ENCODE results near the gene ATP1A2. TPM values are rescaled to one million over a fixed set of nuclear protein-coding genes. Genes with fewer than 3 reads are reported as not detected.

The ATP1A2 gene
- total and polyA plus RNA-seq, 2 donors (not counting 1 experiment from before 2014, with no cell fraction given): not detected

DNA sequence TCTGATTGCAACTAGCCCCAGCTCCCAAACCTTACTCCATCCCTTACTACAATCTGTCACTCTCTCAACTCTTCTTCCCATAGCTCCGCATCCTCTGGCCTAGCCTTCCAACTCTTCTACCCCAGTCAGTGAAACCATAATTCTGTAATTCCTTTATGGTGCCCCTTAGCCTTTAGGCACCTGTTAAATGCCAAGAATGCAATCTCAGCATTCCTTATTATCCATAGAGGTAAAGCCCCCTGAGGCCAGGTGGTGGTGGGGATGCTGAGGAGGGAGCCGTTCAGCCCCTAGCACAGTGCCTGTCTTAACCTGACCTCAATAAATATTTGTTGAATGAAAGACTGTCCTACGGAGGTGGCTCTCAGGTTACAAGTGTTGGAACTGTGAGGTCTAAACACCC, 14.0 kb downstream of the ATP1A2 start:
- no peak overlapping the region for H3K27ac Mint-ChIP-seq
- H3K27ac ChIP-seq (ENCODE audit: low read length in 2 of 2): no peak overlapping the region
- no peak overlapping the region for H3K4me2 ChIP-seq (replicated peaks; ENCODE audit: low read depth, low read length, poor library complexity, severe bottlenecking)
- no peak overlapping the region for H3K4me3 ChIP-seq (ENCODE audit: control extremely low read depth in 1 of 5, extremely low read depth in 1 of 5, insufficient read depth in 1 of 5, low read depth in 2 of 5, low read length in 4 of 5)
- H3K36me3 ChIP-seq (replicated peaks in 1 of 2; ENCODE audit: control extremely low read depth in 1 of 2, control insufficient read depth in 1 of 2, extremely low read depth in 1 of 2, insufficient read depth in 2 of 2, low read length in 1 of 2): no peaks in the 10 kb centered on the region
- ChIA-PET POLR2A (no interaction called here), CTCF (interaction anchor here (0.9 kb wide), 1 partner anchor 21 kb away, joined by 3 read pairs; no protein-coding TSS in a partner anchor)
- H3K4me3 Mint-ChIP-seq: no peak overlapping the region
- no peaks in the 10 kb centered on the region for H4K20me1 ChIP-seq (ENCODE audit: control insufficient read depth, insufficient read depth, low read length, poor library complexity, severe bottlenecking)
- H3K27me3 ChIP-seq (replicated peaks in 1 of 4; ENCODE audit: control extremely low read depth in 1 of 4, control insufficient read depth in 3 of 4, insufficient read depth in 4 of 4, low read length in 3 of 4): peaks cover 0 to 11% (median 2%) of the 10 kb centered on the region in 4 experiments
- H3K4me1 Mint-ChIP-seq: no peaks in the 10 kb centered on the region
- WGBS (ENCODE audit: insufficient coverage): 100% methylated on average over 1 of the region's 3 CpGs
- DNase-seq (no peak), ATAC-seq (ENCODE audit: low read depth) (no peak)
- no peak for TF ChIP-seq EZH2 (IDR thresholded peaks at IDR 0.05; ENCODE audit: borderline replicate concordance, insufficient read depth, low read depth, low read length, poor library complexity, severe bottlenecking)
- no peak for TF ChIP-seq CTCF (IDR thresholded peaks at IDR 0.05)
- H2AFZ ChIP-seq (ENCODE audit: insufficient read depth, low read depth, low read length, poor library complexity, severe bottlenecking): no peak overlapping the region
- no peaks in the 10 kb centered on the region for H3K79me2 ChIP-seq (ENCODE audit: control insufficient read depth, insufficient read depth, low read length)
- H3K9me3 ChIP-seq (ENCODE audit: control extremely low read depth in 1 of 3, control insufficient read depth in 2 of 3, insufficient read depth in 1 of 3, low read length in 2 of 3): no peaks in the 10 kb centered on the region
- H3K4me1 ChIP-seq (ENCODE audit: control insufficient read depth in 2 of 2, insufficient read depth in 2 of 2, low read length in 2 of 2): no peaks in the 10 kb centered on the region
- intact Hi-C loops (cut with micrococcal nuclease): no loop called here
- H3K9me3 Mint-ChIP-seq (ENCODE audit: insufficient read depth): no peaks in the 10 kb centered on the region
- no peak overlapping the region for H3K9ac ChIP-seq (ENCODE audit: low read length)
- H3K27me3 Mint-ChIP-seq: peaks cover 37% of the 10 kb centered on the region

DNA sequence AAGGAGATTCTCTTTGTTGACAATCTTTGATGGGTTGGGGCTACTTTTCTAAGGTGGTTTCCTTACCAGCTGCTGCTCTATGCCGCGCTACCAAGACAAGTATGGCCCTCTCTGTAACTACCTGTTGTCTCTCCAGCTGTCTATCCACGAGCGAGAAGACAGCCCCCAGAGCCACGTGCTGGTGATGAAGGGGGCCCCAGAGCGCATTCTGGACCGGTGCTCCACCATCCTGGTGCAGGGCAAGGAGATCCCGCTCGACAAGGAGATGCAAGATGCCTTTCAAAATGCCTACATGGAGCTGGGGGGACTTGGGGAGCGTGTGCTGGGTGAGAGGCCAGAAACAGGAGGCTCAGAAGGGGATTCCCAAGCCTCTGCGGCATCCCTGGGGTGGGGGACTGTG, 14.4 kb downstream of the ATP1A2 start:
- Histone ChIP-seq H3K4me1 (ENCODE audit: control insufficient read depth in 2 of 2, insufficient read depth in 2 of 2, low read length in 2 of 2) (no peaks in the 10 kb centered on the region), H3K9ac (ENCODE audit: low read length) (no peak overlapping the region), H3K4me3 (ENCODE audit: control extremely low read depth in 1 of 5, extremely low read depth in 1 of 5, insufficient read depth in 1 of 5, low read depth in 2 of 5, low read length in 4 of 5) (no peak overlapping the region), H3K27ac (ENCODE audit: low read length in 2 of 2) (no peak overlapping the region), H3K27me3 (replicated peaks in 1 of 4; ENCODE audit: control extremely low read depth in 1 of 4, control insufficient read depth in 3 of 4, insufficient read depth in 4 of 4, low read length in 3 of 4) (peaks cover 0 to 11% (median 2%) of the 10 kb centered on the region in 4 experiments), H3K79me2 (ENCODE audit: control insufficient read depth, insufficient read depth, low read length) (no peaks in the 10 kb centered on the region), H3K4me2 (replicated peaks; ENCODE audit: low read depth, low read length, poor library complexity, severe bottlenecking) (no peak overlapping the region), H2AFZ (ENCODE audit: insufficient read depth, low read depth, low read length, poor library complexity, severe bottlenecking) (no peak overlapping the region), H3K9me3 (ENCODE audit: control extremely low read depth in 1 of 3, control insufficient read depth in 2 of 3, insufficient read depth in 1 of 3, low read length in 2 of 3) (no peaks in the 10 kb centered on the region), H4K20me1 (ENCODE audit: control insufficient read depth, insufficient read depth, low read length, poor library complexity, severe bottlenecking) (no peaks in the 10 kb centered on the region), H3K36me3 (replicated peaks in 1 of 2; ENCODE audit: control extremely low read depth in 1 of 2, control insufficient read depth in 1 of 2, extremely low read depth in 1 of 2, insufficient read depth in 2 of 2, low read length in 1 of 2) (no peaks in the 10 kb centered on the region)
- no peaks in the 10 kb centered on the region for H3K4me1 Mint-ChIP-seq
- no peaks in the 10 kb centered on the region for H3K9me3 Mint-ChIP-seq (ENCODE audit: insufficient read depth)
- TF ChIP-seq EZH2 (IDR thresholded peaks at IDR 0.05; ENCODE audit: borderline replicate concordance, insufficient read depth, low read depth, low read length, poor library complexity, severe bottlenecking) (no peak), CTCF (IDR thresholded peaks at IDR 0.05) (no peak)
- POLR2A ChIA-PET: no interaction called here
- H3K27ac Mint-ChIP-seq: no peak overlapping the region
- WGBS (ENCODE audit: insufficient coverage): 86% methylated on average over 10 of the region's 11 CpGs
- ATAC-seq (ENCODE audit: low read depth): no peak
- intact Hi-C loops (cut with micrococcal nuclease): no loop called here
- H3K4me3 Mint-ChIP-seq: no peak overlapping the region
- CTCF ChIA-PET: interaction anchor here (0.9 kb wide), 1 partner anchor 21 kb away, joined by 3 read pairs; no protein-coding TSS in a partner anchor
- no peak for DNase-seq
- H3K27me3 Mint-ChIP-seq: peaks cover 34% of the 10 kb centered on the region
